H1 (cell line): ENCODE results near the gene STOML1. TPM values are rescaled to one million over a fixed set of nuclear protein-coding genes. Genes with fewer than 3 reads are reported as not detected.

Source experiments
- RBBP5 ChIP-seq: IDR thresholded peaks from 2 replicates; pipeline ENCODE4 v1.7.1; 2012; ENCODE audit warnings: low read depth, mild to moderate bottlenecking, inconsistent platforms, low read length, moderate library complexity, borderline replicate concordance
- polyA plus RNA-seq, 7 experiments: library from polyadenylated mRNA; depleted of rRNA in 3 of 7; stranded (reverse) in 5 of 7; unstranded in 2 of 7; fragments of >200 nt in 5 of 7; fragments of 200-250 nt in 2 of 7; gene quantifications; 1 replicate in 5 of 7; 2 replicates in 1 of 7; 4 replicates in 1 of 7; pipeline versions ENCODE4 v1.2.1 to v1.2.3, GENCODE V29; 2011 to 2013; ENCODE audit warnings: missing spikeins in 2 of 7, mixed read lengths in 2 of 7
- total RNA-seq: library from RNA; stranded (reverse); fragmentation: NEBNext Ultra II Directional; extraction: Animal tissue kit (Norgen Biotek cat#: 25700); gene quantifications from 2 replicates; pipeline ENCODE4 v1.2.1, GENCODE V29; 2021

STOML1 gene
- total and polyA plus RNA-seq, 2 of the 8 experiments (the other 6 are each of a cell fraction or from before 2014, with no cell fraction given), result 2.6 to 3.2 TPM

GRCh38 chr15:74037171-74038117 lies 45.3 kb upstream of the STOML1 start (continued):
- no peak for TF ChIP-seq RBBP5
